Measurements from ENCODE around the gene GLB1L.
"Not testable (repeated sequence)": the region's sequence is repeated elsewhere in the genome, so short reads cannot be mapped to it uniquely, and the experiment has no call there.

GLB1L gene

DNA sequence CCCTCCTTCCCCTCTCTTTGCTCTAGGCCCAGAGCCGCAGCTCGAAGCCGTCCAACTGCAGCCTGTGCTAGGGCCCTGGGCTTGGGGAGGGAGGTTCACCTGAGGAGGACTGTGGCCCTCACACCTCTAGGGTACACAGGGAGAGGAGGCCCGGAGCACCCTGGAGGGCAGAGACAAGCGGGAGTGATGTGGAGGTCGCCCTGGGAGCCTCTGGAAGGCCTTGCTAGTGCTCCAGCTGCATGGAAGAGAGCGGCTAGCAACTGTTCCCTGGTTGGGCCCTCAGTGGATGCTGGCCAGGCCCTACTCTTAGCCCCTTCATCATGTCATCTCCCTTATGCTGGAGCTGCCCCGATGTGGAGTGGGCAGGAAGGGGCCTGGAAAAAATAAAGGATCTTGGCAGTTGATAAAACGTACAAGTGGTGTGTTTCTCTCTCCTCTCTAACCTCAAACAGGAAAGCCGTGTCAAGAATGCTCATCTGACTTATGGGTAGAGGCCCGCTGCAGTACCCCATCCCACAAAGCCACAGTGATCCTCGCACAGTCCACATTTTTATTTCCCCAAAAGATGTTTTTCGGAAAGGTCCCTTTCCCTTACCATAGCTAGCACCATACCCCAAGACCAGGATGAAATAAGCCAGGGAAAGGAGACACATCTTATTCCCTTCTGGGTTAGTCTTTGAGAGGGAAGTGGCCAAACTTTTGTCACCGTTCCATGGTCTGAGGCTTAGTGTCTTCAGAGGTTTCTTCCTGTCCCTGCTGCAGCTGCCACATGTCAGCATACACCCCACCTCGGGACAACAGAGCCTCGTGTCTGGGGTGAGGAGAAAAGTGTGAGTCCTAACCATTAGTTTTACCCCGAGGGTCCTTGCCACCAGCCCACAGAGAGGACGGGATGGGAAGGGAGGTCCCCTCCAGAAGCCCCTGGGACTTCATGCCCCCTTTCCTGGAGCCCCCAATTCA lies 35.7 kb downstream of the GLB1L start:
- in situ Hi-C loops (cut with MboI; ENCODE audit: low sequenced_read_pairs), result no loop called here

DNA sequence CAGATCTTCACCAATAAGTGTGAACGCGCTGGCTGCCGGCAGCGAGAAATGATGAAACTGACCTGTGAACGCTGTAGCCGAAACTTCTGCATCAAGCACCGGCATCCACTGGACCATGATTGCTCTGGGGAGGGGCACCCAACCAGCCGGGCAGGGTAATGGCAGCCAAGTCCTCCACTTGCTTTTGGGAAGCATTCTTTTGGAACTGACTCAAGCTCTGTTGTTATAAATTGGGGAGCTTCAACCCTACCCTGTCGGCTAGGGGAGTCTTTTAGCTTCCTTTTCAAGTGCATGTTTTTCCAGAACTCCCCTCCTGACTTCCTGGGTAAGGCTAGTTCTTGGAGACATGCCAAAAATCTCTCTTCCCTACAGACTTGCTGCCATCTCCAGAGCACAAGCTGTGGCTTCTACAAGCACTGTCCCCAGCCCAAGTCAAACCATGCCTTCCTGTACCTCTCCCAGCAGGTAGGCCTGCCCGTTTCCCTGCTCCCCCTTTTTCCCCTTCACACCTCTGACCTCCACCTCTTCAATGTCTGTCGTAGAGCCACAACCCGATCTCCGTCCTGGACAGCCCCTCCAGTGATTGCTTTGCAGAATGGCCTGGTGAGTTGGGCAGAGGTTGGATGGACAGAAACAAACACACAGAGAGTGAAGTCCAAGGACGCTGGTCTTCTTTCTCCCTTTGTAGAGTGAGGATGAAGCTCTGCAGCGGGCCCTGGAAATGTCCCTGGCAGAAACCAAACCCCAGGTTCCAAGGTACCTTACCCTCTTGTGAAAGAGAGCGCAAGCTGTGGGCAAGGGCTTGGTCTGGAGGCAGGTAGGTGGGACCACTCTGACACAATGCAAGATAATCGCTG lies 37.1 kb downstream of the GLB1L start:
- in situ Hi-C loops (cut with MboI; ENCODE audit: low sequenced_read_pairs), result no loop called here

DNA sequence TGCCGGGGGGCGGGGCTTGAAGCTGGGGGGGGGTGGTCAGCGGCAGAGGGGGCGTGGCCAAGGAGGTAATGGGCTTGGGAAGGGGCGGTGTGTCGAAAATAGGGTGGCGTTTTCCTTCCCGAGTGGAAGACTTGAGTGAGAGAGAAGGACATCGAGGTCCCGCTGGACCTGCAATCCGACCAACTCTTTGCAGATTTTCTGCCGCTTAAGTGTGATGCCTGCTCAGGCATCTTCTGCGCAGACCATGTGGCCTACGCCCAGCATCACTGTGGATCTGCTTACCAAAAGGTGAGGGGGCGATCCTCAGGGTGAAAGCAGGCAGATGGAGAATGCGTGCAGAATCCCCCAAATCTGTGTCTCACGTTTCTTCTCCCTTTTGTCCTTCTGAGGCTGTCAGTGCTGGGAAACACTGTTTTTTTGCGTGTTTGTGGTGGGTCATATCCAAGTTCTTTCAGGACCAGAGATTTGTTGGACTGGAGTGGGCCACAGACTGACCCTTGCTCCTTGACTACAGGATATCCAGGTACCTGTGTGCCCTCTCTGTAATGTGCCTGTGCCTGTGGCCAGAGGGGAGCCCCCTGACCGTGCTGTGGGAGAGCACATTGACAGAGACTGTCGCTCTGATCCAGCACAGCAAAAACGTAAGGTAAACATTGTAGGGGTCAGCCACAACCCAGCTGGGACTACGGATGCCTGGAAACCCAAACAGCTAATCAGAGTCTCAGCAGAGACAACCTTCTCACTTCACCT lies 37.9 kb downstream of the GLB1L start:
- in situ Hi-C loops (cut with MboI; ENCODE audit: low sequenced_read_pairs), result no loop called here

DNA sequence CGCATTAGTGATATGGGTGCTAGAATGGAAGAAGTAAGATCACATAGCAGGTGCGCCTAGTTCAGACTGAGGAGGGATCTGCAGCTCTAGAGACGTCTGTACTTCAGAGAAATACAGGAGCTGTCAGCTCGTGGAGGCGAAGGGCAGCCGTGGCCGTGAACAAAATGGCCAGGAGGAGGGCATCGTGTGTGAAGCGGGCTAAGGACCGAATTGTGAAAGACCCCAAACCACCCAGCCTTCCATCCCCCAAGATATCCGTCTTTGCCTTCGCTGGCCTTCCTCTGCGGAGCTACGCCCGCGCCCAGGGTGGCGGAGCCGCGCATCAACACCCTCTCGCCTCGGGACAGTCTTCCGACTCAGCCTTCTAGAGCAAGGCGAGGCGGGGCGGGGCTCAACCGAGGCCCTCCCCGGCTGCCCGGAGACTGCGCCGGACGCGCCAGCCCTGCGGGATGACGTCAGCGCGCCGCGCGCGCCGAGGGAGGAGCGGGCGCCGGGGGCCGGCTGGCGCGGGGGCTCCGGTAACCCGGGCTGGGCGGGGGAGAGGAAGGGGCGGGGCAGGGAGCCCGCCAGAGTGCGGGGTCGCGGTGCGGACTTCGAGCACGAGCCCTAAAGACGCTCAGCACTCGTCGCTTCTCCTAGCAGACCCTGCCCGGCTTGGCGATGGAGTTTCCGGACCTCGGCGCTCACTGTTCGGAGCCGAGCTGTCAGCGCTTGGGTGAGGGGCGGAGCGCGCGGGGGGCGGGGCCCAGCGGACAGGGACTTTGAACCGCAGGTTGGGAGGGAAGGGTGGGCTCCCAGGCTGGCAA lies 38.7 kb downstream of the GLB1L start, which contains the start of gene ZFAND2B:
ZFAND2B (plus strand) TSS at position 455 of the 806 bp plus-strand sequence; CDS start at position 661, 206 bp downstream.
- in situ Hi-C loops (cut with MboI; ENCODE audit: low sequenced_read_pairs), result no loop called here

DNA sequence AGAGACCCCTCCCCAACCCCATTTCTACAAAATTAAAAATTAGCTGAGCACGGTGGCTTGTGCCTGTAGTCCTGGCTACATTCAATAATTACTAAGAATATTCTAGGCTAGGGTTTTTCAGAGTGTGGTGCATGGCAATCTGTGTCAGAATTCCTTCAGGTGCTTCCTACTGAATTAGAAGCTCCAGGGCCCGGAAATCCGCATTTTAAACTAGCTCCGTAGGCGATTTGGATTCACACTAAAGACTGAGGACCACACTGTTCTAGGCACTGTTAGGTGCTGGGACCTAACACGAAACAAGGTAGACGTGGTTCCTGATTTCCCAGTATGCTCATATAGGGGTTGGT lies 39.3 kb downstream of the GLB1L start:
- in situ Hi-C loops (cut with MboI; ENCODE audit: low sequenced_read_pairs), result no loop called here

DNA sequence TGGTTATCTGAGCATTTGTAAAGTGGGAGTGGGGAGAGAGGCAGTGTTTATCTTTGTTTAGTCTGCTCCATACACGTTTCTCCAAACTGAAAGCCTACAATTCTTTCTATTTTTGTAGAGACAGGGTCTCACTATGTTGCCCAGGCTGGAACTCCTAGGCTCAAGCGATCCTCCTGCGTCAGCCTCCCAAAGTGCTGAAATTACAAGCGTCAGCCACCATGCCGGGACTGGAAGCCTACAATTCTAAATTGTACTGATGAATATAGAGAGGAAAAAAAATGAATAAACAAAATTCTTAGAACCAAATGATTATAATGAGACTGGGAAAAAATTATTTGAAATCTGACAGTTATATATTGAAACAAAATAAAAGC lies 40.1 kb downstream of the GLB1L start:
- in situ Hi-C loops (cut with MboI; ENCODE audit: low sequenced_read_pairs), result no loop called here

DNA sequence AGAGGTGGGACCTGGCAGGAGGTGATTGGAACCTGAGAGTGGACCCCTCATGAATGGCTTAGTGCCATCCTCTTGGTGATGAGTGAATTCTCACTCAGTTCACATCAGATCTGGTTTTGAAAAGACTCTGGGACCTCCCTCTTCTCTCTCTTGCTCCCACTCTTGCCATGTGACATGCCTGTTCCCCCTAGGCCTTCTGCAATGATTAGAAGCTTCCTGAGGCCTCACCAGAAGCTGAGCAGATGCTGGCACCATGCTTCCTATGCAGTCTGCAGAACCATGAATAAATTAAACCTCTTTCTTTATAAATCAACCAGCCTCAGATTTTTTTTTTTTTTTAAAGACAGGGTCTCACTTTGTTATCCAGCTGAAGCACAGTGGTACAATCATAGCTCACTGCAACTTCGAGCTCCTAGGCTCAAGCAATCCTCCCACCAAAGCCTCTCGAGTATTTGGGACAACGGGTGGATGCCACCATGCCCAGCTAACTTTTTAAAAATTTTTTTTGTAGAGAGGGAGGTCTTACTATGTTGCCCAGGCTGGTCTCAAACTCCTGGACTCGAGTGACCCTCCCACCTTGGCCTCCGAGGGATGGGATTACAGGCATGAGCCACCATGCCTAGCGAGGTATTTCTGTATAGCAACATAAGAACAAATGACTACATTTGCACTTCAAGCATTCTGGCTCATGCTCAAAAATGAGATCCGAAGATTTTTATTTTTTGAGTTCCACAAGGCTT lies 40.6 kb downstream of the GLB1L start:
- in situ Hi-C loops (cut with MboI; ENCODE audit: low sequenced_read_pairs), result no loop called here

DNA sequence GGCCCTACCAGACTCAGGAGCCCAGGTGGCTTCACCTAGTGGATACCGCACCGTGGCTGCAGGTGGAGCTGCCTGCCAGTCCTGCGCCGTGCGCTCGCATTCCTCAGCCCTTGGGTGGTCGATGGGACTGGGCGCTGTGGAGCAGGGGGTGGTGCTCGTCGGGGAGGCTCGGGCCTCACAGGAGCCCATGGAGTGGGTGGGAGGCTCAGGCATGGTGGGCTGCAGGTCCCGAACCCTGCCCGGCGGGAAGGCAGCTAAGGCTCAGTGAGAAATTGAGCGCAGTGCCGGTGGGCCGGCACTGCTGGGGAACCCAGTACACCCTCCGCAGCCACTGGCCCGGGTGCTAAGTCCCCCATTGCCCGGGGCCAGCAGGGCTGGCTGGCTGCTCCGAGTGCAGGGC lies 43.9 kb downstream of the GLB1L start:
- in situ Hi-C loops (cut with MboI; ENCODE audit: low sequenced_read_pairs), result not testable (repeated sequence)

DNA sequence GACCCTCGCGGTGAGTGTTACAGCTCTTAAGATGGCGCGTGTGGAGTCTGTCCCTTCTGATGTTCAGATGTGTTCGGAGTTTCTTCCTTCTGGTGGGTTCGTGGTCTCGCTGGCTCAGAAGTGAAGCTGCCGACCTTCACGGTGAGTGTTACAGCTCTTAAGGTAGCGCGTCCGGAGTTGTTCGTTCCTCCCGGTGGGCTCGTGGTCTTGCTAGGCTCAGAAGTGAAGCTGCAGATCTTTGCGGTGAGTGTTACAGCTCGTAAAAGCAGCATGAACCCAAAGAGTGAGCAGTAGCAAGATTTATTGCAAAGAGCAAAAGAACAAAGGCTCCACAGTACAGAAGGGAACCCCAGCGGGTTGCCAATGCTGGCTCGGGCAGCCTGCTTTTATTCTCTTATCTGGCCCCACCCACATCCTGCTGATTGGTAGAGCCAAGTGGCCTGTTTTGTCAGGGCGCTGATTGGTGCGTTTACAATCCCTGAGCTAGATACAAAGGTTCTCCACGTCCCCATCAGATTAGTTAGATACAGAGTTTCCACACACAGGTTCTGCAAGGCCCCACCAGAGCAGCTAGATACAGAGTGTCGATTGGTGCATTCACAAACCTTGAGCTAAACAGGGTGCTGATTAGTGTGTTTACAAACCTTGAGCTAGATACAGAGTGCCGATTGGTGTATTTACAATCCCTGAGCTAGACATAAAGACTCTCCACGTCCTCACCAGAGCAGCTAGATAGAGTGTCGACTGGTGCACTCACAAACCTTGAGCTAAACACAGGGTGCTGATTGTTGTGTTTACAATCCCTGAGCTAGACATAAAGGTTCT lies 44.5 kb downstream of the GLB1L start:
- in situ Hi-C loops (cut with MboI; ENCODE audit: low sequenced_read_pairs), result not testable (repeated sequence)

DNA sequence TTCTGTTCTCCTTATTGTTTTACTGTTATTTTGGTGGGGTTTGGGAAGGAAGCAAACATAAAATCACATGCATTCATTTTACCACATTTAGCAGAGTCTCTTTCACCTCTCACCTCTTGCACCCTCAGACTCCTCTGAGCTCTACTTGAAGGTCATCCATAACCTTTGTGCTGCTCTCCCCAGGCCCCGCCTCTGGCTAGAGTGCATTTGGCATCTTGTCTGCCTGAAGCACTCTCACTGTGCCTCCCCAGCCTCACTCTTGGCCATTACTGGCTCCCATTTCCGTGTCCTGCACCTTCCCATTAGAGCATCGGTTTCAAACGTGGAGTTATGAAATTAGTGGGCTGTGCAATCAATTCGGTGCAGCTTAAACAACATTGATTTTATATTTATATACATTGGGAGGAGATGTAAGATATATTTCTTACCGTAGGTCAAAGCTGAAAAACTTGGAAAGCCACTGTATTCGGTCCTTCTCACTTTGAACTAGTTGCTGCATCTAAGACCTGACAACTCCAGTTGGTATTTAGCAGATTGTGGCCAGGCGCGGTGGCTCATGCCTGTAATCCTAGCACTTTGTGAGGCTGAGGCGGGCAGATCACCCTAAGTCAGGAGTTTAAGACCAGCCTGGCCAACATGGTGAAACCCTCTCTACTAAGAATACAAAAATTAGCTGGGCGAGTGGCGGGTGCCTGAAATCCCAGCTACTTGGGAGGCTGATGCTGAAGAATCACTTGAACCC lies 45.6 kb downstream of the GLB1L start:
- in situ Hi-C loops (cut with MboI; ENCODE audit: low sequenced_read_pairs), result no loop called here

DNA sequence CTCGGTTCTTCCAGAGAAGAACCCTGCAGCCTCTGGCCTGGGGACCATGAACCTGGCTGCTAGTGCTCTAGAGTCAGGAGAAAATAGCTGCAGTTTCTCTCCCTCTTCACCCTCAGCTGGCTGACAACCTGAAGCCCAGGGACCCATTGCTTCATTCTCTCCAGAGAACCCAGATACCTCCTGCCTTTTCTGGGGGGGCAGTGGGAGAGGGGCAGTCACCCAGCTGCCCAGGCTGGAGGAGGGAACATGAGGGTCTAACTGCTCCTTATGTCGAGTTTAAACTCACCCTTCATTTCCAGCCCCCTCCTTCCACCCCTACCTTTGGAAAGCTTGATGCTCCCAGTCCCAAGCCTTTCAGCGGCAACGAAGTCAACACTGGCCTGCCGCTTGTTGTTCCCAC lies 46.3 kb downstream of the GLB1L start:
- in situ Hi-C loops (cut with MboI; ENCODE audit: low sequenced_read_pairs), result no loop called here

DNA sequence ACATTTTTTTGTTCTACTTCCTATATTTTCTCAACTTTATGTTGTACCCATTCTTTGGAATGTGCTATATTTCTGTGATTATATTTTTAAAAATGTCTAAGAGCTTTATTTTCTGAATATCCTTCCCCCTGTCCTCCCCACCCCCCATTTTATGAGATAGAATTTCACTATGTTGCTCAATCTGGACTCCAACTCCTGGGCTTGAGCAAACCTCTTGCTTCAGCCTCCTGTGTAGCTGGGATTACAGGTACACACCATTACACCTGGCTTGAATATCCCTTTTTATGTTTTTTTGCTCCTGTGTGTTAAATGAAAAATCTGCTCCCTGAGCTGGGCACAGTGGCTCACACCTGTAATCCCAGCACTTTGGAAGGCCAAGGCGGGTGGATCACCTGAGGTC lies 47.9 kb downstream of the GLB1L start:
- in situ Hi-C loops (cut with MboI; ENCODE audit: low sequenced_read_pairs), result no loop called here

DNA sequence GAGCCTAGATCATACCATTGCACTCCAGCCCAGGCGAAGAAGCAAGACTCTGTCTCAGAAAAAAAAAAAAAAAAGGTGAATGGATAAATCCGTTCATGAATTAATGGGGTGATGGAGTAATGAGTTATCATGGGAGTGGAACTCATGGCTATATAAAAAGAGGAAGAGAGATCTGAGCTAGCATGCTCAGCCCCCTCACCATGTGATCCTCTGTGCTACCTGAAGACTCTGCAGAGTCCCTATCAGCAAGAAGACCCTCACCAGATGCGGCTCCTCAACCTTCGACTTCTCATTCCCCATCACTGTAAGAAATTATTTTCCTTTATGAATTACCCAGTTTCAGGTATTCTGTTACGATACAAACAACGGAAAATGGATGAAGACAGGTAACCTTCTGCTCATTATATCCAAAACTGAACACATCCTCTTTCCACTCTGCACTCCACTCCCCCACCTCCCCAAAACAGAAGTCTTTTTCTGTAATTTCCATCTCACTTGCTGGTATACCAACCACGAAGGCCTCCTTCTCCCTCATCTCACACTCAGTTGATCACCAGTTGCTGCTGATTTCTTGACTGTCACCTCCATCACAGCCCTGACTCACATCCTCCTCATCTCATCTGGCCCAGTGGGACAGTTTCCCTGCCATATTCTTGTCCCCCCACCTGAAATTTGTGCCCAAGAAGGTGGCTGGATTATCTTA lies 58.3 kb downstream of the GLB1L start:
- in situ Hi-C loops (cut with MboI; ENCODE audit: low sequenced_read_pairs), result no loop called here

Data from hTERT RPE-1 (cell line).